SK-N-SH treated with all-trans-retinoic acid at 6 μM for 48 hours (cell line): ENCODE measurements around the gene PTPRN2.

ENCODE experiments used
- ARNTL ChIP-seq: fragments of 450-650 bp; formaldehyde crosslinking; IDR thresholded peaks from 2 replicates; pipeline ENCODE4 v1.5.0; 2020; ENCODE audit warnings: low read depth, mild to moderate bottlenecking, moderate library complexity, borderline replicate concordance
- CSDC2 ChIP-seq: fragments of 250-450 bp; sonication (Bioruptor Pico); IDR thresholded peaks from 2 replicates; pipeline ENCODE4 v1.5.0; 2020; ENCODE audit warnings: mild to moderate bottlenecking, moderate library complexity
- ESRRG ChIP-seq: fragments of 250-450 bp; sonication (Bioruptor Pico); IDR thresholded peaks from 2 replicates; pipeline ENCODE4 v1.6.1; 2021; ENCODE audit warnings: mild to moderate bottlenecking
- GLIS3 ChIP-seq: fragments of 250-450 bp; sonication (Bioruptor Pico); IDR thresholded peaks from 2 replicates; pipeline ENCODE4 v1.5.0; 2020; ENCODE audit warnings: mild to moderate bottlenecking, moderate library complexity
- PATZ1 ChIP-seq: fragments of 250-450 bp; sonication (Bioruptor Pico); IDR thresholded peaks from 2 replicates; pipeline ENCODE4 v1.8.0; 2020; ENCODE audit warnings: mild to moderate bottlenecking, moderate library complexity, borderline replicate concordance
- PPARA ChIP-seq: fragments of 250-450 bp; sonication (Bioruptor Pico); IDR thresholded peaks from 2 replicates; pipeline ENCODE4 v1.5.0; 2020; ENCODE audit warnings: mild to moderate bottlenecking, borderline replicate concordance
- RARB ChIP-seq: fragments of 250-450 bp; sonication (Bioruptor Pico); IDR thresholded peaks from 2 replicates; pipeline ENCODE4 v1.8.0; 2021; ENCODE audit warnings: mild to moderate bottlenecking, moderate library complexity
- SNAI2 ChIP-seq: fragments of 250-450 bp; sonication (Bioruptor Pico); IDR thresholded peaks from 2 replicates; pipeline ENCODE4 v1.5.0; 2020; ENCODE audit warnings: mild to moderate bottlenecking, moderate library complexity
- TCF4 ChIP-seq: fragments of 250-450 bp; sonication (Bioruptor Pico); IDR thresholded peaks from 2 replicates; pipeline ENCODE4 v1.8.0; 2021; ENCODE audit warnings: mild to moderate bottlenecking, moderate library complexity, borderline replicate concordance
- ZFP3 ChIP-seq: fragments of 250-450 bp; sonication (Bioruptor Pico); IDR thresholded peaks from 2 replicates; pipeline ENCODE4 v1.5.0; 2020; ENCODE audit warnings: mild to moderate bottlenecking, moderate library complexity
- ZFP30 ChIP-seq: fragments of 450-650 bp; formaldehyde crosslinking; IDR thresholded peaks from 2 replicates; pipeline ENCODE4 v1.5.0; 2022; ENCODE audit warnings: mild to moderate bottlenecking, moderate library complexity
- ZNF8 ChIP-seq: fragments of 450-650 bp; formaldehyde crosslinking; IDR thresholded peaks from 2 replicates; pipeline ENCODE4 v1.5.0; 2020; ENCODE audit warnings: mild to moderate bottlenecking, moderate library complexity
- TF ChIP-seq, protein P1 (sequence below): fragments of 250-450 bp; sonication (Bioruptor Pico); IDR thresholded peaks from 2 replicates; pipeline ENCODE4 v1.8.0; 2021; ENCODE audit warnings: low read depth, mild to moderate bottlenecking, moderate library complexity, borderline replicate concordance

GRCh38 chr7:158389514-158390425 is 197.9 kb downstream of the PTPRN2 start:
- TF ChIP-seq ARNTL (CRISPR knock-in tag) (no peak), ESRRG (CRISPR knock-in tag) (no peak), PPARA (no peak), ZNF8 (CRISPR knock-in tag) (no peak), CSDC2 (CRISPR knock-in tag) (no peak), TCF4 (CRISPR knock-in tag) (no peak), ZFP3 (CRISPR knock-in tag) (no peak), ZFP30 (CRISPR knock-in tag) (no peak), RARB (no peak), PATZ1 (CRISPR knock-in tag) (no peak), SNAI2 (CRISPR knock-in tag) (no peak), GLIS3 (CRISPR knock-in tag) (no peak)
- TF ChIP-seq, protein P1, sequence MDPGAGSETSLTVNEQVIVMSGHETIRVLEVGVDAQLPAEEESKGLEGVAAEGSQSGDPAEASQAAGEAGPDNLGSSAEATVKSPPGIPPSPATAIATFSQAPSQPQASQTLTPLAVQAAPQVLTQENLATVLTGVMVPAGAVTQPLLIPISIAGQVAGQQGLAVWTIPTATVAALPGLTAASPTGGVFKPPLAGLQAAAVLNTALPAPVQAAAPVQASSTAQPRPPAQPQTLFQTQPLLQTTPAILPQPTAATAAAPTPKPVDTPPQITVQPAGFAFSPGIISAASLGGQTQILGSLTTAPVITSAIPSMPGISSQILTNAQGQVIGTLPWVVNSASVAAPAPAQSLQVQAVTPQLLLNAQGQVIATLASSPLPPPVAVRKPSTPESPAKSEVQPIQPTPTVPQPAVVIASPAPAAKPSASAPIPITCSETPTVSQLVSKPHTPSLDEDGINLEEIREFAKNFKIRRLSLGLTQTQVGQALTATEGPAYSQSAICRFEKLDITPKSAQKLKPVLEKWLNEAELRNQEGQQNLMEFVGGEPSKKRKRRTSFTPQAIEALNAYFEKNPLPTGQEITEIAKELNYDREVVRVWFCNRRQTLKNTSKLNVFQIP, result no peak
